H1 (cell line): ENCODE data around the gene CPPED1. TPM values are rescaled to one million over a fixed set of nuclear protein-coding genes. Genes with fewer than 3 reads are reported as not detected.

ENCODE experiments used
- BRCA1 ChIP-seq: IDR thresholded peaks from 2 replicates; pipeline ENCODE4 v1.6.1; 2012; ENCODE audit warnings: low read depth, low read length, improper control_type of control experiment
- CBX8 ChIP-seq: fragments of 300-800, 300-1000 bp; sonication (generic); IDR thresholded peaks from 2 replicates; pipeline ENCODE4 v1.7.1; 2016; ENCODE audit warnings: low read depth, low read length, borderline replicate concordance
- KDM4A ChIP-seq: IDR thresholded peaks from one replicate; pipeline ENCODE4 v1.7.1; 2012; ENCODE audit warnings: low read depth, mild to moderate bottlenecking, moderate library complexity, low read length, inconsistent platforms; ENCODE audit not compliant: severe bottlenecking
- SIX5 ChIP-seq: IDR thresholded peaks from 2 replicates; pipeline ENCODE4 v1.6.1; 2011; ENCODE audit warnings: mild to moderate bottlenecking, low read depth, low read length
- polyA plus RNA-seq, 7 experiments: library from polyadenylated mRNA; depleted of rRNA in 3 of 7; stranded (reverse) in 5 of 7; unstranded in 2 of 7; fragments of >200 nt in 5 of 7; fragments of 200-250 nt in 2 of 7; gene quantifications; 1 replicate in 5 of 7; 2 replicates in 1 of 7; 4 replicates in 1 of 7; pipeline versions ENCODE4 v1.2.1 to v1.2.3, GENCODE V29; 2011 to 2013; ENCODE audit warnings: missing spikeins in 2 of 7, mixed read lengths in 2 of 7
- total RNA-seq: library from RNA; stranded (reverse); fragmentation: NEBNext Ultra II Directional; extraction: Animal tissue kit (Norgen Biotek cat#: 25700); gene quantifications from 2 replicates; pipeline ENCODE4 v1.2.1, GENCODE V29; 2021
- TF ChIP-seq, protein P1 (sequence below): IDR thresholded peaks from 2 replicates; pipeline ENCODE4 v1.6.1; 2012; ENCODE audit warnings: inconsistent platforms

Gene CPPED1
- total and polyA plus RNA-seq, 2 of the 8 experiments (the other 6 are each of a cell fraction or from before 2014, with no cell fraction given) = 3.5 to 11.2 TPM

DNA sequence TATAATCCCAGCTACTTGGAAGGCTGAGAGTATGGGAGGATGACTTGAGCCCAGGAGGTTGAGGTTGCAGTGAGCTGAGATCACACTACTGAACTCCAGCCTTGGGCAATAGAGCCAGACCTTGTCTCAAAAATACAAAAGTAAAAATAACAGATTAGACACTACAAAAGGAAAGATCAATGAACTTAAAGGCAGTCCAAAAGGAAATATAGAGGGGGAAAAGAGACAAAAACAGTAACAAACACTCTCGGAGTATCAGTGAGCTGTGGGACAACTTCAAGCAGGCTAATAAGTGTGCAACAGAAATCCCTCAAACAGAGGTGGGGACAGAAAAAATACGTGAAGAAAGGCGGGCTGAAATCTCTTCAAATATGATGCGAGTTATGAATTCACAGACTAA is 58.8 kb downstream of the CPPED1 start (continued):
- TF ChIP-seq BRCA1 (no peak), KDM4A (no peak), CBX8 (no peak), SIX5 (no peak)
- TF ChIP-seq, protein P1, sequence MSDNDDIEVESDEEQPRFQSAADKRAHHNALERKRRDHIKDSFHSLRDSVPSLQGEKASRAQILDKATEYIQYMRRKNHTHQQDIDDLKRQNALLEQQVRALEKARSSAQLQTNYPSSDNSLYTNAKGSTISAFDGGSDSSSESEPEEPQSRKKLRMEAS = no peak
